NOMO-1 treated with dmso at 0.1 percent for 144 hours (cell line): ENCODE results near the gene GANAB.
"Not testable (repeated sequence)": the region's sequence is repeated elsewhere in the genome, so short reads cannot be mapped to it uniquely, and the experiment has no call there.

Experiments
- DNase-seq: peaks from one replicate; lab custom pipeline; 2025; ENCODE audit not compliant: unreplicated experiment; lab: John Stamatoyannopoulos, UW

GANAB gene

GRCh38 chr11:62667460-62667859, 21.0 kb upstream of the GANAB start:
- no peak for DNase-seq

DNA sequence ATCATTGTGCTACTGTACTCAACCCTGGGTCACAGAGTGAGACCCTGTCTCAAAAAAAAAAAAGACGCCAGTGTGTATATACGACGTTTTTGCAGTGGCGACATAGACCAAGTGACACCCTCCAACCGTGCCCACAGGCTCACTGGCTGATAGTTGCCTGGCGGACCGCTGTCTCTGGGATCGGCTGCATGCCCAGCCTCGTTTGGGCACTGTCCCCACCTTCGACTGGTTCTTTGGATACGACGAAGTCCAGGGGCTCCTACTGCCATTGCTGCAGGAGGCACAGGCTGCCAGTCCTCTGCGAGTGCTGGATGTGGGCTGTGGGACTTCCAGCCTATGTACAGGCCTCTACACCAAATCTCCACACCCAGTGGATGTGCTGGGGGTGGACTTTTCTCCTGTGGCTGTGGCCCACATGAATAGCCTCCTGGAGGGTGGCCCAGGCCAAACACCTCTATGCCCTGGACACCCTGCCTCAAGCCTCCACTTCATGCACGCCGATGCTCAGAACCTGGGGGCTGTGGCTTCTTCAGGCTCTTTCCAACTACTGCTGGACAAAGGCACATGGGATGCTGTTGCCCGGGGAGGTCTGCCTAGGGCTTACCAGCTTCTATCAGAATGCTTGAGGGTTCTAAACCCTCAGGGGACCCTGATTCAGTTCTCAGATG, 20.0 kb upstream of the GANAB start:
- no peak for DNase-seq

DNA sequence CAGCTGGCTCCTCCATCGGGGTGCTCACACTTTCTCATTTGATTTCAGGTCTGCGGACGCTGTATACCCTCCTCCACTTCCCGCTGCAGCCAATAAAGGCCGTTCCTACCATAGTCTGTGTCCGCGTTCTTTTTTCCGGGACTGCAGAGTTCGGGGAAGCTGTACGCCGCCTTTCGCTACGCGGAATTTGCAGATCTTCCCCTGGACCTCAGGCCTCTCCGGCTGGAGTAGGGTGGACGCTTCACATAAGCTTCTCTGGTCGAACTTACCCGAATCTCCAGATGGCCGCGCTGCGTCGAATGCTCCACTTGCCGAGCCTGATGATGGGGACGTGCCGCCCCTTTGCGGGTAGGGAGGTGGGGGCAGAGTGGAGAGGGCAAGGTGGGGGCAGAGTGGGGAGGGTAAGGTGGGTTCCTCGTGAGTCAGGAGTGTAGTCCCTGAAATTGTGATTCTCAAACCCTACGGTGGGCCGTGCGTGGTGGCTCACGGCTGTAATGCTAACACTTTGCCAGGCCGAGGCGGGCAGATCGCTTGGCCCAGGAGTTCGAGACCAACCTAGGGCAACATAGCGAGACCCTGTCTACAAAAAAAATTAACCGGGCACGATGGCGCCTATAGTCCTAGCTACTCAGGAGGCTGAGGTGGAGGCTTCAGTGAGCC, 19.3 kb upstream of the GANAB start:
- DNase-seq: peak; percentile 22

- peak; percentile 89 for DNase-seq
Observed at GRCh38 chr11:62665075-62665598, 18.7 kb upstream of the GANAB start, which contains the start of the genes C11orf98 and CSKMT. TSS of gene C11orf98 (minus strand) at chr11:62665210. CDS start at chr11:62665169, 41 bp downstream. TSS of gene CSKMT (plus strand) at chr11:62665312. CDS start at chr11:62665880, 568 bp downstream.

GRCh38 chr11:62664405-62665074, 18.1 kb upstream of the GANAB start:
- DNase-seq: peak; percentile 72

GRCh38 chr11:62656796-62657429, 10.5 kb upstream of the GANAB start:
- peak; percentile 7 for DNase-seq

DNA sequence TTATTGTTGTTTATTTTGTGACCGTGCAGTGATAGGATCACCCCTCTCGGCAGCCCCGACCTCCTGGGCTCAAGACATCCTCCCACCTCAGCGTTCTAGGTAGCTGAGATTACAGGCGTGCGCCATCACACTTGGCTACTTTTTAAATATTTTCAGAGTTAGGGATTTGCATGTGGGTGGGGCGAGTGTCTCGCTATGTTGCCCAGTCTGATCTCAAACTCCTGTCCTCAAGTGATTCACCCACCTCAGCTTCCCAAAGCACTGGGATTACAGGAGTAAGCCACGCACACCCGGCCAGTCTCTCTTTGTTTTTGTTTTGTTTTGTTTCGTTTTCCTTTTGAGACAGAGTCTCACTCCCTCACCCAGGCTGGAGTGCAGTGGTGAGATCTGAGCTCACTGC, 7.9 kb upstream of the GANAB start:
- DNase-seq: no peak

GRCh38 chr11:62652161-62653006, 6.0 kb upstream of the GANAB start:
- no peak for DNase-seq

DNA sequence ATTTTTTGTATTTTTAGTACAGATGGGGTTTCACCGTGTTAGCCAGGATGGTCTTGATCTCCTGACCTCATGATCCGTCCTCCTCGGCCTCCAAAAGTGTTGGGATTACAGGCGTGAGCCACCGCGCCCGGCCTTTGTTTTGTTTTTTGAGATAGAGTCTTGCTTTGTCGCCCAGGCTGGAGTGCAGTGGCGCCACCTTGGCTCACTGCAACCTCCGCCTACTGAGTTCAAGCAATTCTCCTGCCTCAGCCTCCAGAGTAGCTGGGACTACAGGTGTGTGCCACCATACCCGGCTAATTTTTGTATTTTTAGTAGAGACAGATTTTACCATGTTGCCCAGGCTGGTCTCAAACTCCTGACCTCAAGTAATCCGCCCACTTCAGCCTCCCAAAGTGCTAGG, 3.9 kb upstream of the GANAB start:
- DNase-seq: not testable (repeated sequence)

DNA sequence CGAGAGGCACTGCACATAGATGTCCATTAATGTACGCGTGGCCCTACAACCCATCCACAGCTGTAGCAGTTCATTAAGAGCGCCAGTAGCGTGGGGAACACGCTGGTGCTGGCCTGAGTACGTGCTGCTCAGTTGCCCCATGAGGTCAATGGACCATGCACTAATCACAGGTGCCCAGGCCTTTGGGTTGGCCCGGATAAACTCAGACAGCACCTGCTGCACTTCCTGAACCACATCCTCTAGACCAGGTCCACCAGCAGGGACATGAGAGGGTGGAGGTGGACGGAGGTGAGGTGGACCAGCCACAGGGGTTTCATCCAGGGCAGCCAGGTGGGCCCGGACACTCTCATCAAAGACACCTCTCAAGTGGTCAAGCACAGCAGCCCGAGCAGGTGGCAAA, 3.1 kb upstream of the GANAB start:
- no peak for DNase-seq

- no peak for DNase-seq
Observed at GRCh38 chr11:62648967-62649364, 2.6 kb upstream of the GANAB start.

DNA sequence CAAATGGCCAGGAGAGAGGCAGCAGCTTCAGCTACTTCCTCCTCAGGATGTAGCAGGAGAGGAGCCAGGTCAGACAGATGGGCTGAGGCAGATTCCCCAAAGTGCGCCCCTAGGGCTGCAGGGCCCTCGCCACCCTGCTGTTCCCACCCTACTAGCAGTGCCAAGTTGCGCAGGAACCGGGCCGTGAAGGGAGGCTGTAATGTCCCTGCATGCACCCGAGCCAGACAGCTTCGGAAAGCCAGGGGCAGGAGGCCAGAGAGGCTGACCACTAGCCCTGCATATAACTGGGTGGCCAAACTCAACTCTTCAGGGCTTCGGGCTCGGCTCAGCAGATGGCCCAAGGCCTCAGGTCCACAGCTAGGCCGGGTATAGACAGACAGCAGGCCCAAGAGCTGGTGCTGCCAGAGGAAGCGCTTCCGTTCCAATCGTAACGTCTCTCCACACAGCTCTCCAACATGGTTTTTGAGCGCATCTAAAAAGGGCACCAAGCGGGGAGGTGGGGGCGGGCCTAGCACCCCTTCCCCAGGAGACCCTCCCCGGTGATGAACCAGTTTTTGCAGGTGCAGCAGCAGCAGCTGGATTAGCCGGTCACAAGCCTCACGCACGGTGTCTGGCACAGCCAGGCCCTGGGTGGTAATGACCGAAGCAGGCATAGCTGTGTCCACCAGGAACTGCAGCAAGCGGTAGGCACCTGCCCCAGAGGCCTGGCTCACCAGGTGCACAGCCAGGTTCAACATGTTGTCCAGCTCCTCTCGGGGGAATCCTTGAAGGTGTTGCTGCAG, 2.0 kb upstream of the GANAB start:
- DNase-seq: no peak

DNA sequence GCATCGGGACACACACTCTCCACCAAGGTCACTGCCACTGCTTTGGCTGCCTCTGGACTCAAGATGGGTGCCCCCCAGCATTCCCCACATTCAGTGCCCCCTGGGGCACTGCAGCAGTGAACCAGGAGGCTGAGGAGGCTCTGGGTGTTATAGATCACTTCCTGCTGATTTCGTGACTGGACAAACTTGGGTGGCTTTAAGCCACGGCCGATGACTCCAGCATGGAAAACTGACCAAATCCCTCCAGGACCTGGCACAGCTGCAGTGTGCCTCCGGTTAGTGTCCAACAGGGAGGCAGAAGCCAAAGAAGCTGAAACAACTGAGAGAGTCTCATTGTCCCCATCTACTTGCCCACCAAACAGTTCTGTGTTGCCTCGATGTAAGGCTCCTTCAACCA, 1.2 kb upstream of the GANAB start:
- DNase-seq: no peak

- DNase-seq: no peak
Observed at GRCh38 chr11:62646825-62647608, 604 bp upstream of the GANAB start.

- DNase-seq: no peak
Observed at GRCh38 chr11:62645671-62645945, 805 bp downstream of the GANAB start.

GRCh38 chr11:62644220-62644619, 2.2 kb downstream of the GANAB start:
- no peak for DNase-seq

DNA sequence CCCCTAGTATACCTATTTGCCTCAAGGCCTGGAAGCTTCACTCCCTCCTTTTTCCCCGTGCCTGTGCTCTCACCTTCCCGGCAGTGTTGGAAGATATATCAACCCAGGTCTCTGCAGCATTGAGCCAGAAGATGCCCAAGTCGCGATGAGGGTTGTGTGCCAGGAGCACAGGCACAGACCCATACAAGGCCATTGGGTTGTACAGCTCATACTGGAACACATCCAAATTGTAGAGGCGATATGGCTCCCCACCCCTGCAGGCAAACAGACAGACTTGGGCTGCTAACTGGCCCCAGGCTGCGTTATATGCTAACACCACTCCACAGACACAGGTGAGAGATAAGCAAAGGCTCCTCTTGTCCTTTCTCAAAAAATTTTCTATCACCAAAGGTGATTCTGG, 13.9 kb downstream of the GANAB start:
- DNase-seq: no peak

GRCh38 chr11:62627713-62628112, 18.7 kb downstream of the GANAB start:
- DNase-seq: no peak

GRCh38 chr11:62622476-62623089, 23.8 kb downstream of the GANAB start:
- no peak for DNase-seq
